Esophagus (tissue), 2 donors: ENCODE results near the gene PHLDA3. TPM values are rescaled to one million over a fixed set of nuclear protein-coding genes. Genes with fewer than 3 reads are reported as not detected.

Source experiments
- H3K27ac ChIP-seq, 2 donors: one replicate each; pipeline ENCODE4 v1.5.1; 2013; ENCODE audit warnings: low read depth in 2 of 2, mild to moderate bottlenecking in 2 of 2, inconsistent platforms in 1 of 2, low read length in 1 of 2, moderate library complexity in 1 of 2
- H3K27me3 ChIP-seq, 2 donors: one replicate each; pipeline ENCODE4 v1.6.1; 2013; ENCODE audit warnings: low read length in 2 of 2, control low read depth in 1 of 2, mild to moderate bottlenecking in 1 of 2; ENCODE audit not compliant: insufficient read depth in 2 of 2, control insufficient read depth in 1 of 2
- H3K36me3 ChIP-seq, 2 donors: one replicate each; pipeline ENCODE4 v1.6.1; 2013; ENCODE audit warnings: low read length in 1 of 2; ENCODE audit not compliant: control insufficient read depth in 2 of 2, insufficient read depth in 2 of 2
- H3K4me1 ChIP-seq, 2 donors: one replicate each; pipeline ENCODE4 v1.6.1; 2013; ENCODE audit warnings: low read length in 1 of 2; ENCODE audit not compliant: control insufficient read depth in 2 of 2, insufficient read depth in 2 of 2
- H3K4me3 ChIP-seq, 2 donors: one replicate each; pipeline ENCODE4 v1.5.1; 2013; ENCODE audit warnings: low read length in 2 of 2, mild to moderate bottlenecking in 2 of 2, low read depth in 1 of 2, moderate library complexity in 1 of 2
- H3K9me3 ChIP-seq, 2 donors: one replicate each; pipeline ENCODE4 v1.6.1; 2013; ENCODE audit warnings: mild to moderate bottlenecking in 2 of 2, low read depth in 1 of 2, low read length in 1 of 2, moderate library complexity in 1 of 2; ENCODE audit not compliant: control insufficient read depth in 2 of 2, insufficient read depth in 1 of 2
- WGBS, 2 donors: extraction: QIAGEN DNeasy Blood & Tissue Kit; methylation state at CpG; one replicate each; pipeline ENCODE4 v1.1.7; 2013; 5-methylcytosine and 5-hydroxymethylcytosine counted together
- polyA plus RNA-seq, 2 donors: library from polyadenylated mRNA; stranded (reverse); fragments of 200-250 nt; gene quantifications; one replicate each; pipeline ENCODE4 v1.2.3, GENCODE V29; 2013
- donor health status: healthy with polysubstance abuse.
- donor health status: Bipolar disorder and iron deficiency.

The PHLDA3 gene
- polyA plus RNA-seq, 2 donors, result 40.4 to 76.9 TPM

- Histone ChIP-seq H3K27me3 (no peaks in the 10 kb centered on the region), H3K36me3 (no peaks in the 10 kb centered on the region), H3K4me3 (no peak overlapping the region), H3K27ac (no peak overlapping the region), H3K4me1 (peaks cover 0 to 12% of the 10 kb centered on the region in 2 donors), H3K9me3 (no peaks in the 10 kb centered on the region)
- 70 to 81% methylated on average over 14 to 15 of the region's 15 CpGs for WGBS, 2 donors
Observed at GRCh38 chr1:201426479-201427310, 42.3 kb downstream of the PHLDA3 start.

GRCh38 chr1:201424146-201424545 is 44.8 kb downstream of the PHLDA3 start:
- Histone ChIP-seq H3K36me3 (no peaks in the 10 kb centered on the region), H3K4me1 (peaks cover 0 to 4% of the 10 kb centered on the region in 2 donors), H3K27me3 (no peaks in the 10 kb centered on the region), H3K27ac (no peak overlapping the region), H3K4me3 (no peak overlapping the region), H3K9me3 (no peaks in the 10 kb centered on the region)
- 84 to 89% methylated on average over 2 of the region's 2 CpGs for WGBS, 2 donors

DNA sequence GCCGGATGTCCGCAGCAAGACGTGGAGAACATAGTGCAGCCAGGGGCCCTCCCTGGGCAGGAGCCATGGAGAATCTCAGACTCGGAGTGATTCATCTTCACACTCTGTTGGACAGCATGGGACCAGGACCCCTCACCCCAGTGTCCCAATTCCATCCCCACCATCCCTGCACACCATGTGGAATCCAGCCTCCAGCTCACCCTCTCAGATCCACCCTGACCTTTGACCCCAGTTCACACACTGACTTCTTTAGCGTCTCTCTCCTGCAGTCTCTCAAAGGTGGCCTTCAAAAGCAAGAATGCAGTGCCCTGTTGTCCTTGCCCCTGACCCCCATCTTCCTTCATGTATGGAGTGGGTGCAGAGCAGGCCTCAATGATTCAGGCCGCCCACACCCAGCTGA is 45.3 kb downstream of the PHLDA3 start:
- Histone ChIP-seq H3K9me3 (no peaks in the 10 kb centered on the region), H3K4me3 (no peak overlapping the region), H3K36me3 (no peaks in the 10 kb centered on the region), H3K27ac (no peak overlapping the region), H3K4me1 (peaks cover 0 to 4% of the 10 kb centered on the region in 2 donors), H3K27me3 (no peaks in the 10 kb centered on the region)
- WGBS, 2 donors, result 93 to 95% methylated on average over 6 of the region's 6 CpGs

- H3K4me1 ChIP-seq, result no peaks in the 10 kb centered on the region
Observed at GRCh38 chr1:201422436-201423030, 46.5 kb downstream of the PHLDA3 start.

GRCh38 chr1:201422026-201422425 is 47.0 kb downstream of the PHLDA3 start:
- Histone ChIP-seq H3K9me3 (no peaks in the 10 kb centered on the region), H3K4me1 (no peaks in the 10 kb centered on the region), H3K27me3 (no peaks in the 10 kb centered on the region), H3K36me3 (no peaks in the 10 kb centered on the region), H3K4me3 (no peak overlapping the region), H3K27ac (no peak overlapping the region)
- WGBS, 2 donors, result 64 to 71% methylated on average over 3 of the region's 3 CpGs

More at GRCh38 chr1:201422436-201423030, 46.5 kb downstream of the PHLDA3 start:
- Histone ChIP-seq H3K27me3 (no peaks in the 10 kb centered on the region), H3K36me3 (no peaks in the 10 kb centered on the region), H3K4me3 (no peak overlapping the region), H3K9me3 (no peaks in the 10 kb centered on the region), H3K27ac (no peak overlapping the region)
- WGBS, 2 donors, result 74 to 83% methylated on average over 6 of the region's 6 CpGs

GRCh38 chr1:201421041-201421440 is 47.9 kb downstream of the PHLDA3 start:
- no peaks in the 10 kb centered on the region for H3K4me1 ChIP-seq
- H3K36me3 ChIP-seq, result no peaks in the 10 kb centered on the region
- no peaks in the 10 kb centered on the region for H3K9me3 ChIP-seq
- H3K27me3 ChIP-seq, result no peaks in the 10 kb centered on the region
- 78 to 83% methylated on average over 8 of the region's 8 CpGs for WGBS, 2 donors
- no peak overlapping the region for H3K27ac ChIP-seq
- H3K4me3 ChIP-seq, result no peak overlapping the region

DNA sequence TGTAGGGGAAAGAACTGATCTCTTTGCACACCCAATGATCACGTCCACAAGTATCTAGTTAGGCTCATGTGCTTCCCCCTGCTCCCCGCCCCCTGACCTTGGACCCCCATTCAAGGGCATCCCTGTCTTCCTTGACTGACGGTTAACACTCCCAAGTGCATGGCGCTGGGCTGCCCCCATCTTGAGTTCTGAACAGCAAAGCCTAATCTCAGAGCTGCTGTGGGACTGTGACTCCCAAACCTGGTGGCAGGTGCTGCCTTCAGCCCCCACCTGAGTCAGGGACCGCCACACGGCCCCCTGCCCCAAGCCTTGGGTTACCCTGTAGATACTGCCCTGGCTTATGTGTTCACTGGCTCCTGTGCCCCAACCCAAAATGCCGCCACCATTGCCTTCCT is 48.4 kb downstream of the PHLDA3 start:
- WGBS, 2 donors, result 86 to 92% methylated on average over 7 of the region's 7 CpGs
- H3K4me1 ChIP-seq, result no peaks in the 10 kb centered on the region

GRCh38 chr1:201419746-201420607 is 49.0 kb downstream of the PHLDA3 start:
- H3K36me3 ChIP-seq, result no peaks in the 10 kb centered on the region
- no peak overlapping the region for H3K4me3 ChIP-seq
- WGBS, 2 donors, result 77% methylated on average over 12 of the region's 12 CpGs
- no peaks in the 10 kb centered on the region for H3K4me1 ChIP-seq
- no peaks in the 10 kb centered on the region for H3K27me3 ChIP-seq
- no peak overlapping the region for H3K27ac ChIP-seq
- H3K9me3 ChIP-seq, result peaks cover 0 to 2% of the 10 kb centered on the region in 2 donors

More for the DNA sequence above, 48.4 kb downstream of the PHLDA3 start:
- Histone ChIP-seq H3K9me3 (peaks cover 0 to 2% of the 10 kb centered on the region in 2 donors), H3K4me3 (no peak overlapping the region), H3K27ac (no peak overlapping the region), H3K27me3 (no peaks in the 10 kb centered on the region), H3K36me3 (no peaks in the 10 kb centered on the region)

DNA sequence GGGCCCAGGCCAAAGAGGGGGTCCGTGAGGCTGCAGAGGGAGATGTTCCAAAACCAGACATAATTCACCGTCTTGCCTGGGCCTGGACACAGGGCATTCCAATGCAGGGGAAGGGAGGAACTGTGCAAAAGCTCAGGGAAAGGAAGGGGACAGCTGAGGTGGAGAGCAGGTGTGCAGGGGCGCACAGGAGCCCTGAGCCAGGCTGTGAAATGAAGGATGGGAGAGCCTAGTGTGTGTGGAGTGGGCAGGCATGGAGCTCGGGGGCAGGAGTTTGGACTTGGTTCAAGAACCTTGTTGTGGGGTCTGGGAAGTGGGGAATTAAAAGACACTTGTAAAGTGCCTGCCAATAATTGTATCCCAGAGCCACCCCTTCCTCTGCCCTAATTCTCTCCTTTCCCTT is 49.7 kb downstream of the PHLDA3 start:
- 88 to 91% methylated on average over 4 of the region's 4 CpGs for WGBS, 2 donors
- Histone ChIP-seq H3K9me3 (peaks cover 0 to 3% of the 10 kb centered on the region in 2 donors), H3K4me3 (no peak overlapping the region), H3K4me1 (no peaks in the 10 kb centered on the region), H3K27ac (no peak overlapping the region), H3K36me3 (no peaks in the 10 kb centered on the region), H3K27me3 (no peaks in the 10 kb centered on the region)
